Skeletal muscle tissue (tissue), 4 donors: Measurements from ENCODE around the gene LFNG. TPM values are rescaled to one million over a fixed set of nuclear protein-coding genes. Genes with fewer than 3 reads are reported as not detected.

ENCODE experiments used
- H3K27ac ChIP-seq: one replicate; pipeline ENCODE4 v1.7.0; 2013; ENCODE audit warnings: mild to moderate bottlenecking, low read depth, low read length, inconsistent platforms
- H3K27me3 ChIP-seq, 3 donors: one replicate each; pipeline ENCODE4 v1.7.0; 2013; ENCODE audit warnings: low read length in 3 of 3; ENCODE audit not compliant: control insufficient read depth in 3 of 3, insufficient read depth in 3 of 3
- H3K36me3 ChIP-seq, 3 donors: one replicate each; pipeline ENCODE4 v1.7.0; 2013; ENCODE audit warnings: low read length in 3 of 3; ENCODE audit not compliant: control insufficient read depth in 3 of 3, insufficient read depth in 3 of 3
- H3K4me1 ChIP-seq, 3 donors: one replicate each; pipeline ENCODE4 v1.7.0; 2013; ENCODE audit warnings: low read length in 3 of 3, mild to moderate bottlenecking in 3 of 3; ENCODE audit not compliant: control insufficient read depth in 3 of 3, insufficient read depth in 3 of 3
- H3K4me3 ChIP-seq, 3 donors: one replicate each; pipeline ENCODE4 v1.7.0; 2013; ENCODE audit warnings: low read length in 3 of 3
- H3K9ac ChIP-seq, 3 donors: one replicate each; pipeline ENCODE4 v1.7.0; 2013; ENCODE audit warnings: low read length in 3 of 3, mild to moderate bottlenecking in 3 of 3, moderate library complexity in 2 of 3, low read depth in 1 of 3
- H3K9me3 ChIP-seq, 3 donors: one replicate each; pipeline ENCODE4 v1.7.0; 2013; ENCODE audit warnings: low read length in 3 of 3; ENCODE audit not compliant: control insufficient read depth in 3 of 3
- total RNA-seq: library from RNA; depleted of rRNA; stranded (reverse); fragments of >200 nt; gene quantifications from one replicate; pipeline ENCODE4 v1.2.3, GENCODE V29; 2014
- donor health status: Osteomylitis.

The LFNG gene
- total RNA-seq, 1 donor from 2014 or later = 23.0 TPM

DNA sequence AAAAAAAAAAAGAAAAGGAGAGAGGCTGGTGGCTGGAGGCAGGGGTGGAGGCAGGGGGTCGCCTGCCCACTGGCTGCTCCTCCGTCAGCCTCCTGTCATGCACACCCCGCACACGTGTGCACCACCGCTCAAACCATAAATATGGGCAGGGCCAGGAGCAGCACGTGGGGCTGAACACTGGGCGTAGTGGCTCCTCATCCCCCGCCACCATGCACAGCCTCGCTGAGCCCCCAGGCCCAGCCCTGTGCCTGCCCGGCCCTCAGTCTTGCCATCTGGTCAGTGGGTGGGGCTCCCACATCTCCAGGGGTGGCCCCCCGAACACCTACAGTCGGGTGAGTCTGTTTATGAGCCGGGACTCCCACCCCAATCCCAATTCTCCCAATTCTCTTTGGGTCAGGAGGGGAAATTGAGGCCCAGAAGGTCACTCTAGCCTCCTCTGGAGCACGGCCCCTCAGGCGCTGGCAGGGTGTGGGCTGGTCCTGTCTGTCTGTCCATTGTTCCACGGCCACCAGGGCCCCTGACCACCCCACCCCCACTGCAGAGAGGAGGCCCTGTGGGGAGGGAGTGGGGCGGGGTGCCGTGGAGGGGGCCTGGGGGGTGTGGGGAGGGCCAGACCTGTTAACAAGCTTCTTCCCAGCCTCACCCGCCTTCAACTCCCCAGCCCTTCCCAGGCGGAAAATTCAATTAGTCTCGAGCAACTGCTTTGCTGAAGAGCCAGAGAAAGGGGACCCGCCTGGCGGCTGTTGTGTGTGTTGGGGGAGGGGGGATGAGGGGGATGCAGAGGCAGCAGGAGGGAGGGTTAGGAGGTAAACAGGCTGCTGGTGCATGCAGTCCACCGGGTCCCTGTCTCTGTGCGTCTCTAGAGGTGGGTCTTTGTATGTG, 23.9 kb upstream of the LFNG start:
- Histone ChIP-seq H3K36me3 (no peaks in the 10 kb centered on the region), H3K4me3 (no peak overlapping the region), H3K4me1 (peaks cover 6 to 20% (median 10%) of the 10 kb centered on the region in 3 donors), H3K27me3 (peaks cover 26 to 45% (median 32%) of the 10 kb centered on the region in 3 donors), H3K9ac (no peak overlapping the region), H3K27ac (no peak overlapping the region), H3K9me3 (no peaks in the 10 kb centered on the region)

DNA sequence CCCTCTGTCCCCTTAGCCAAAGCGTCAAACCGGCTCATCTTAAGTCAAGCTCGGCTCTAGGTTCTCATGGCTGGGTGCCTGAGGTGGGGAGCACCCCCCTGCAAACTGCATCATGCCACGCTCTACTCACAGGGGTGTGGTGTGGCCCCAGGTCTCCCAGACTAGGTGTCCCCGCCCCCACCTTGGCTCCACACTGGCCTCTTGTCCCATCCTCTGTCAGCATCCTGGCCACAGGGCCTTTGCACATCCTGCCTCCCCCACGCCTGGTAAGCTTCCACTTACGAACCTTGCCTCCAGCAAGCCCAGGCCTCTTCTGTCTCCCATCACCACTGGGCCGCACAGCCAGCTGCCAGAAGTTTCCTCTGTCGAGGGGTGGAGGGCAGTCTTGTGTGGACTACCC, 23.2 kb upstream of the LFNG start:
- Histone ChIP-seq H3K4me3 (no peak overlapping the region), H3K9me3 (no peaks in the 10 kb centered on the region), H3K27ac (no peak overlapping the region), H3K9ac (no peak overlapping the region), H3K27me3 (peaks cover 26 to 45% (median 32%) of the 10 kb centered on the region in 3 donors), H3K36me3 (no peaks in the 10 kb centered on the region), H3K4me1 (peaks cover 6 to 19% (median 10%) of the 10 kb centered on the region in 3 donors)

DNA sequence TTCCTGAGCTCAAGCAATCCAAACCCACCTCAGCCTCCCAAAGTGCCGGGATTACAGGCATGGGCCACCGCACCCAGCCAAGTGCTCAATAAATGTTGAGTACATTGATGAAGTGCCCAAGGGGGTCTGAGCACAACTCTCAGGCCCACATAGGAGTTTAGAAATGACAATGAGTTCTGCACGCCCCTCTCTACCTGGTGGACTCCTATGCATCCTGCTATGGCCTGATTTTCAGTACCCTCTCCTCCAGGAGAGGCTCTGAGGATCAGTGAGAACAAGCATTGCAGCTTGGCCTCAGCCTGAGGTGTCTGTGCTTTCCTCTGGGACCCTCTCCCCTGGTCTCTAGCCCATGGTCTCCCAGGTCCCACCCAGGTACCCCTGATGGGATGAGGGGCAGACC, 22.5 kb upstream of the LFNG start:
- Histone ChIP-seq H3K4me1 (peaks cover 6 to 19% (median 10%) of the 10 kb centered on the region in 3 donors), H3K4me3 (no peak overlapping the region), H3K27ac (no peak overlapping the region), H3K9me3 (no peaks in the 10 kb centered on the region), H3K27me3 (peaks cover 29 to 50% (median 32%) of the 10 kb centered on the region in 3 donors), H3K9ac (no peak overlapping the region), H3K36me3 (no peaks in the 10 kb centered on the region)

DNA sequence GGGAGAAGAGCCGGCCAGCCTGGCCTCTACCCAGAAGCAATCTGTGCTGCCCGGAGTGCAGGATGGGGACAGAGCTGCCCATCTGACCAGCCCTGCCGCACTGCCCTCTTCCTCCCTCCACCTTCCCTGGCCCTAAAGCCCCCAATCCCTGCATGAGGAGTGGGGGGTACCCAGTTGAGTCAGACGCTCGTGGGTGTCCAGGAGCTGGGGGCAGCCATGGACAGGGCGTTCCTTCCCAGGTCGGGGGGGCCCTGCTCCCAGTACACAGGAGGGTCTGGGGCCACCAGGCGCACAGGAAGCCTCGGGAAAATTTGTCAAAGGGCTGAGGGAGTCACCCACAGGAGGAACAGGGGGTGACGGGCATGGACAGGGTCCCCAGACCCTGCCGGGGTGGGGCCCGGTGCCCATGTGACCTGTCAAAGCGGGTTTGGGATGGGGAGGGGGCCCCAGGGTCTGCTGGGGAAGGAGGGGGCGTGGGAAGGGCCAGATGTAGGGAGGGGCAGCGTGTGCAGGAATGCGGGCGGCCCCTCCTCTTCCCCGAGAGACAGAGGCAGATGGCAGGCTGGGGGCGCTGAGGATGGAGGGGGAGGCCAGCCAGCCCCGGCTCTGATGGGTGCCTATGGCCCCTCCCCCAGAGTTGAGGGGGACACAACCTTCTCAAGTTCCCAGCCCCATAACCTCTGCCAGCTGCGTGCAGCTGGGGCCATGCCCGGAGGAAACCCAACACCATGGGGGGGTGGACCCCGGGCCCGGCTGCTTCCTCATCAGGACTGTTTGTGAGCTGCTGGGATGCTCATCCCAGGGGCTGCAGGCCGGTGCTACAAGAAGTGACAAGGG, 21.9 kb upstream of the LFNG start:
- no peak overlapping the region for H3K9ac ChIP-seq
- no peaks in the 10 kb centered on the region for H3K36me3 ChIP-seq
- H3K9me3 ChIP-seq = no peaks in the 10 kb centered on the region
- no peak overlapping the region for H3K4me3 ChIP-seq
- H3K27ac ChIP-seq = no peak overlapping the region
- peaks cover 6 to 19% (median 10%) of the 10 kb centered on the region in 3 donors for H3K4me1 ChIP-seq
- peaks cover 32 to 54% (median 33%) of the 10 kb centered on the region in 3 donors for H3K27me3 ChIP-seq

DNA sequence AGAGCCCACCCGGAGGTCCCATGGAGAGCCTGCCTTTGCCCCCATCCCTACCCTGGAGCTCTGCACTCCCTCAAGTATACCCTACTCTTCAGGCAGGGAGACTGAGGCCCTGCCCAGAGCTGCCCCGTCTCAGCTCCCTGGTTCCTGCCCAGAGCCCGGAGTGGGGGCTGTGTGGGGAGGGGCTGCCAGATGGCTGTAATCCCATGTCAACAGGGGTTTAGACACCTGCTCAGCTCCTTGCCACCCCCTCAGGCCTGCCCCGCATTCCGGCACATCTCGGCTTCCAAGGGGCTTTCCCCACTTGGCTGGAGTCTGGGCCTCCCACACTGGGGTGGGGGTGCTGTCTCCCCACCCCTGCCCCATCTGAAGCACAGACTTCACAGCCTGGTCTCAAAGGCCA, 20.9 kb upstream of the LFNG start:
- Histone ChIP-seq H3K36me3 (no peaks in the 10 kb centered on the region), H3K4me3 (no peak overlapping the region), H3K27ac (no peak overlapping the region), H3K4me1 (peaks cover 5 to 16% (median 7%) of the 10 kb centered on the region in 3 donors), H3K9ac (no peak overlapping the region), H3K9me3 (no peaks in the 10 kb centered on the region), H3K27me3 (peaks cover 28 to 52% (median 31%) of the 10 kb centered on the region in 3 donors)

DNA sequence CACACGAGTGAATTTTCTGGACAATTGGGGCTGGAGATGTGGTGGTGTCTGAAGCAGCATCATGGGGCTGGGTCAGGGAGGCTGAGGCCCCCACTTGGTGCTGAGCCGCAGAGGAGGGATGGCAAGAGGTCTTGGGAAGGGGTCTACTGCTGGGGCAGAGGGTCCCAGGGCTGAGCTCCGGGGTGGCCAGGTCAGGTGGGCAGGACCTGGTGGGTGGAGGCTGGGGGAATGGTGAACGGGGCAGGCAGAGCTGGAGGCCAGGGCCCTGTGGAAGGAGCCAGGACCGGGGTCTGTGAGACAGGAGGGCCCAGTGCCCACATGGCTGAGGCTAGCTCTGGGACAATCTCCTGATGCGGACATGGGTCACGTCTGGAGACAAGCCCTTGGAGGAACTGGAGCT, 20.4 kb upstream of the LFNG start:
- no peak overlapping the region for H3K27ac ChIP-seq
- no peak overlapping the region for H3K9ac ChIP-seq
- H3K4me3 ChIP-seq = no peak overlapping the region
- no peaks in the 10 kb centered on the region for H3K36me3 ChIP-seq
- H3K9me3 ChIP-seq = no peaks in the 10 kb centered on the region
- peaks cover 5 to 12% (median 7%) of the 10 kb centered on the region in 3 donors for H3K4me1 ChIP-seq
- H3K27me3 ChIP-seq = peaks cover 28 to 54% (median 31%) of the 10 kb centered on the region in 3 donors

DNA sequence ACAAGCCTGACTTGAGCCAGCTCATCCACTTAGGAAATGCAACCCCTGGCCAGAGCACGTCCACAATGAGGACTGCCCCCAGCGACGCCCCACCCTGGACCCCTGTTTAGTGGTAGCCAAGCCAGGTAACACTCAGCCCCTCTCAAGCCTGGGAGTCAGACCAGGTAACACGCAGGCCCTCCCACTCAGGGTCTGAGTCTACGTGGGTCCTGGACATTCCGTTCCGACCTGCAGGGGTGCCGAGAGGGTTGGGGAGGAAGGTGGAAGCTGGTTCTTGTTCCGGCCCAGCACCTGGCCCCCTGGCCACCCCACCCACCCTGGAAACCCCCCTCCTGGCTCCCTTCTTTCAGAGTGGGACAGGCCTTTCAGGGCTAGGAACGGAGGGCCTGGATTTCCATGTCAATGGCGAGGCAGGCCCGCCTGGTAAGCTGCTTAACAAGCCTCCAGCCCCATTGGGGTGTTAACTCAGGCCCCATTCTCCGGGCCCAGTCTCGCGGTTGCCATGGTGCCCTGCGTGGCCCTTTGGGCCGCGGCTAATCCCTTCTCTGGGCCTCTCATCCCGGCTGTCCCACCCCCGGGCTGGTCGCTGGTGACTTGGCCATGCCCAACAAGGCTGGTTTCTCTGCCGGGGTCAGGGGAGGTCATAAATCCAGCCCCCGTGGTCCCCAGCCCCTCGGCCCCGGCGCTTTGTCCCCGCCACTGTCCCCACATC, 19.7 kb upstream of the LFNG start:
- H3K27me3 ChIP-seq = peaks cover 26 to 49% (median 28%) of the 10 kb centered on the region in 3 donors

DNA sequence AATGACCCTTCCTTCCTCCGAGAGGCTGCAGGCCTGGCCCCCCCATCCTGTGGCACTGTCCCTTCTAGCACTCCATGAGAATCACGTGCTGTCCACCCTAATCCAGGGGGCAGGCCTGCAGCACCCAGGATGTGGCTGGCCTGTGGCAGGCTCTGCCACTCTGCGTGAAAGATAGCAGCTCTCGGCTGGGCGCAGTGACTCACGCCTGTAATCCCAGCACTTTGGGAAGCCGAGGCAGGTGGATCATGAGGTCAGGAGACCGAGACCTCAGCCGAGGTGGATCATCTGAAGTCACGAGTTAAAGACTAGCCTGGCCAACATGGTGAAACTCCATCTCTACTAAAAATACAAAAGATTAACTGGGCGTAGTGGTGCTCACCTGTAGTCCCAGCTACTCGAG, 18.9 kb upstream of the LFNG start:
- peaks cover 26 to 49% (median 28%) of the 10 kb centered on the region in 3 donors for H3K27me3 ChIP-seq
- H3K36me3 ChIP-seq = no peaks in the 10 kb centered on the region
- H3K9me3 ChIP-seq = no peaks in the 10 kb centered on the region
- H3K27ac ChIP-seq = no peak overlapping the region
- no peak overlapping the region for H3K9ac ChIP-seq
- H3K4me1 ChIP-seq = peaks cover 3 to 7% (median 7%) of the 10 kb centered on the region in 3 donors
- no peak overlapping the region for H3K4me3 ChIP-seq

More for the DNA sequence above, 19.7 kb upstream of the LFNG start:
- Histone ChIP-seq H3K27ac (no peak overlapping the region), H3K9ac (no peak overlapping the region), H3K4me1 (peaks cover 3 to 7% (median 7%) of the 10 kb centered on the region in 3 donors), H3K4me3 (no peak overlapping the region), H3K9me3 (no peaks in the 10 kb centered on the region), H3K36me3 (no peaks in the 10 kb centered on the region)

DNA sequence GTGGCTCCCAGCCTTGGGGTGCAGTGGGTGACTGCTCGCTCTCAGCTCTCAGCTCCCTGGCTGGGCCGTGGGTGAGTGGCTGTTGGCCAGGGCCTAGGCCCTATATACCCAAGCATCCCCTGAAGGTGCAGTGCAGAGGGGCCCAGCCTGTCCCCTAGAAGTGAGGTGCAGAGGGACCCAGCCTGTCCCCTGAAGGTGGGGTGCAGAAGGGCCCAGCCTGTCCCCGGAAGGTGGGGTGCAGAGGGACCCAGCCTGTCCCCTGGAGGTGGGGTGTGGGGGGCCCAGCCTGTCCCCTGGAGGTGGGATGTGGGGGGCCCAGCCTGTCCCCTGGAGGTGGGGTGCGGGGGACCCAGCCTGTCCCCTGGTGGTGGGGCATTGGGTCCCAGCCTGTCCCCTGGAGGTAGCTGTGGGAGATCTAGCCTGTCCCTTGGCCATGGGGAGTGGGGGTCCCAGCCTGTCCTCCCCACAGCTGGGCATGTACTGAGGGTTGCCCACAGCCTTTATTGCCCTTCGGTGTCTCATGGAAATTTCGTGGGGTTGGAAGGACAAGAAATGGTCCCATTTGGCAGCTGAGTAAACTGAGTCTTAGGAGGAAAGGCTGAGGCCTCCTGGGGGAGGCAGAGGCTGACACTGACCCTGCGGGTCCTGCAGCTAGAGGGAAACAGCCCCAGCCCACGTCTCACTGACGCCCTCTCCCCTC, 17.5 kb upstream of the LFNG start:
- Histone ChIP-seq H3K4me3 (no peak overlapping the region), H3K36me3 (no peaks in the 10 kb centered on the region), H3K27ac (no peak overlapping the region), H3K4me1 (peaks cover 3 to 7% (median 7%) of the 10 kb centered on the region in 3 donors), H3K27me3 (peaks cover 19 to 42% (median 21%) of the 10 kb centered on the region in 3 donors), H3K9me3 (no peaks in the 10 kb centered on the region), H3K9ac (no peak overlapping the region)
